ENCODE measurements around the gene RBCK1.

GRCh38 chr20:402898-403581 lies 5.1 kb upstream of the RBCK1 start:
- TF ChIP-seq CTCF (IDR thresholded peaks at IDR 0.05) (no peak), POLR2A (IDR thresholded peaks at IDR 0.05) (no peak), POLR2AphosphoS5 (IDR thresholded peaks at IDR 0.05) (no peak), EP300 (IDR thresholded peaks at IDR 0.05) (no peak)

All from upper lobe of left lung (tissue), 4 donors.